HTERT RPE-1 (cell line): ENCODE data around the gene ANKRD36.
"Not testable (repeated sequence)": the region's sequence is repeated elsewhere in the genome, so short reads cannot be mapped to it uniquely, and the experiment has no call there.

Source experiments
- in situ Hi-C: fragments of 300-500 bp; cut with MboI; formaldehyde crosslinking; loops from 4 replicates; pipeline ENCODE4 v1.14.3; 2020; ENCODE audit warnings: low sequenced_read_pairs

The ANKRD36 gene

DNA sequence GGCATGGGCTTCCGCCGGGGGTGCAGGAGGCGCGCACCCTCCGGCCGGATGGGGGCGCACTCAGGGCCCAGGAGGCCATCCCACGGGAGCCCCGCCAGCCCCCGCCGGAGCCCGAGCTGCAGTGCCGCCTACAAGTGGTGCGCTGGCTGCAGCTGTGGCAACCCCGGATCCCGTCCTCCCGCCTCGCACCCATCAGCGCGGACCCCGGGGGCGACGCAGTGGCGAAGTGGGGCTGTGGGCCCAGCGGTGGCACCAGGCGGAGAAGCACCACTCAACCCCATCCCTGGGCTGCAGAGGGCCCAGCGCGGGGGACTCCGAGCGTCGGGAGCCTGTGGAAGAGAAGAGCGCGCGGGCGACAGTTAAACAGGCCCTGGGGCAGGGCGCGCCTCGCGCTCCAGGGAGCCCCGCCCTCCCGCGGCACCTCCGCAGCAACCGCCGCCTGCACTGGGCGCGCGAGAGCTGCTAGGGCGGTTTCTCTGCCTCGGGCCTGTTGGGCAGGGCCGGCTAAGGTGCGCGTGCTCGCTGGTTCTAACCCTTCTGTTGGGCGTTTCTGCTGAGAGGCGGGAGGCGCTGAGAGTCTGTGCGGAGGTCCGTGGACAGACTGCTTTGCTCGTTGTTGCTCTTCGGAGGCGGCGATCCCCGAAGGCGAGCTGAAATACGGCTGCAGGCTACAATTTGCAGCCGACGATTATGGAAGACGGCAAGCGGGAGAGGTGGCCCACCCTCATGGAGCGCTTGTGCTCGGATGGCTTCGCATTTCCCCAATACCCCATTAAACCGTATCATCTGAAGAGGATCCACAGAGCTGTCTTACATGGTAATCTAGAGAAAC, at the start of gene ANKRD36:
ANKRD36 (plus strand) TSS at position 104 of the 832 bp plus-strand sequence; CDS start at position 691, 587 bp downstream.
- in situ Hi-C loops: not testable (repeated sequence)

DNA sequence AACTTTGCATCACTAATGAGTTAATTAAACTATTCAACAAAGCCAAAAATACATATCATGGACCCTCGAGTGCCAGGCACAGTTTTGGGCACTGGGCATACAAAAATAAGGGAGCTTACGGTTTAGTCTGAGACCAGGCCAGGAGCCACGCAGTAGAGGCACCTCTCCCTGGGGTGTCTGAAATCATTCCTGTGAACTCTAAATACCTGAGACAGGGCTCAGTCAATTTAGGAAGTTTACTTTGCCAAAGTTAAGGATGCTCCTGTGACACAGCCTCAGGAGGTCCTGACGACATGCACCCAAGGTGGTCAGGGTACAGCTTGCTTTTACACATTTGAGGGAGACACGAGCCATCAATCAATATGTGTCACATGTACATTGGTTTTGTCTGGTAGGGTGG, 46.9 kb upstream of the ANKRD36 start:
- in situ Hi-C loops: not testable (repeated sequence)

- in situ Hi-C loops: no loop called here
Observed at GRCh38 chr2:97067279-97068004, 45.5 kb upstream of the ANKRD36 start.

GRCh38 chr2:97068074-97068473, 44.9 kb upstream of the ANKRD36 start:
- in situ Hi-C loops: no loop called here

- in situ Hi-C loops: not testable (repeated sequence)
Observed at GRCh38 chr2:97068722-97069121, 44.2 kb upstream of the ANKRD36 start.

GRCh38 chr2:97070915-97071314, 42.0 kb upstream of the ANKRD36 start:
- in situ Hi-C loops: not testable (repeated sequence)

DNA sequence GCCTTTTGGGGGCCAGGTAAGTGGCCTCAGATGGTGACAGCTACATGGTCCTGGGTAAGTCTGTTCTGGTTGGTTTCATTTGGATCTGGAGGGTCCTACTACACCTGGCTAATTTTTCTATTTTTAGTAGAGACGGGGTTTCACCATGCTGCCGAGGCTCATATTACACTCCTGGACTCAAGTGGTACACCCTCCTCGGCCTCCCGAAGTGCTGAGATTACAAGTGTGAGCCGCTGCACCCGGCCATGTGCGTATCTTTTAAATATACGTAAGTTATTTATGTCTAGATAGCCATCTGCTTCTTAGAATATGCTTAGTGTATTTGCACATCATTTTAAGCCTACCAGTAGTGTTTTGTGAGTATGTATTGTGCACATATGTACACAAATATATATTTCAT, 35.7 kb upstream of the ANKRD36 start:
- in situ Hi-C loops: not testable (repeated sequence)

DNA sequence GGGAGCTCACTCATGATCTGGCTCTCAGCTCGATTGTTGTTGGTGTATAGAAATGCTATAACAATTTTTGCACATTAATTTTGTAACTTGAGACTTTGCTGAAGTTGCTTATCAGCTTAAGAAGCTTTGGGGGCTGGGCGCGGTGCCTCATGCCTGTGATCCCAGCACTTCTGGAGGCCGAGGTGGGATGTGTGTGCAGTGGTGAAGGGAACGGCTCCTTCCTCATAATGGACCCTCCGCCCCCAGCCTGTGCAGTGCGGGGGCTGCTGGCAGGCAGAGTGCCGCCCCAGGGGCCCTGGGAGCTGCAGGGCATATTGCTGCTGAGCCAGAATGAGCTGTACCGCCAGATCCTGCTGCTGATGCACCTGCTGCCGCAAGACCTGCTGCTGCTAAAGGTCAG, 32.1 kb upstream of the ANKRD36 start:
- in situ Hi-C loops: not testable (repeated sequence)

DNA sequence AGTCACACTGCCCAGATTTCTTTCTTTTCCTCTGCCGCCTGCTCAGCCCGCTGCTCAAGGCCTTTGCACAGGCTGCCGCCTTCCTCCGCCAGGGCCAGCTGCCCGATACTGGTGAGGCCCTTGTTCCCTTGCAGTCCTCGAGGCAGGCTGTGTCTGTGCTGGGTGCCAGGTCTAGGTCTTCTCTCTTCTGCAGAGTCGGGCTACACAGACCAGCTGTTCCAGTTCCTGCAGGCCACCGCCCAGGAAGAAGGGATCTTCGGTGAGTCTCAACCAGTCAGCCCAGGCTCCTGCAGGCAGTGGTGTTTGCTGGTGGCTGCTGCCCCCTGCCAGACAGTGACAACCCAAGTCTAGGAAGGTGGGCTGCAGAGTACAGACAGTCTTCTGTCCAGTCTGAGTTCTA, 30.7 kb upstream of the ANKRD36 start:
- in situ Hi-C loops: not testable (repeated sequence)

DNA sequence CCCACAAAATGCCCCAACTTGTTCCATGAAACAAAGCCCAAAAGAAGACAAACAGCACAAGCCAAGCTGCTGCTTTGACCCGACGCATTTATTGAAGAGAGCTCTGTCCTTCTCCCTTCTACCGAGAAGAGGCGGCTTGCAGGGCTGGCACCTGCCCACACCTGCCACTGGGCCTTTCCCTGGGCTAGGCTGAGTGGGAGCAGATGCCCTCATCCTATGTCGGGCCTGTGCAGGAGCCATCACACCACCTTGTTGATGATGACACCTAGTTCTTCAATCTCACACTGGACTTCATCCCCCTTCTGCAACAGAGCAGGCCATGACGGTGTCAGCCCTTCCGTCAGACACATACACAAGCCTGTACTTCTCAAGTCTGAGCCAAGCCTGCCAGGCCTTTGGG, 29.4 kb upstream of the ANKRD36 start:
- in situ Hi-C loops: not testable (repeated sequence)

DNA sequence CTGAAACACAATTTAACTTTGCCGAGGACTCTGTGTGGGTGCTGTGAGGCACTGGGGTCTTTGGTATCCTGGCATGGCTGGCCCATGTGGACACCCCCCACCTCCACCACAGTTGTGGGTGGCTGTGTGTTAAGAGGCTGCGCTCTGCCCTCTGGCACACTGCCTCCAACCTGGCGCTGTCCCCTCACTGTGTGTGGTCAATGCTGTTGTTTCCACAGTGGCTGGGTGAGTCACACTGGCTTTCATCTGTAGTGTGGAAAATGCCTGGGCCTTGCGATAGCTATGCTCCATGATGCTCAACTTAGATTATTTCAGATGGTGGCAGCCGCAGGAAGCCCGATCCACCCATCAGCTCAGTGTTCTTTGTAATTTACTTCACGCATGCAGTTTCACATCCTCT, 27.9 kb upstream of the ANKRD36 start:
- in situ Hi-C loops: not testable (repeated sequence)

DNA sequence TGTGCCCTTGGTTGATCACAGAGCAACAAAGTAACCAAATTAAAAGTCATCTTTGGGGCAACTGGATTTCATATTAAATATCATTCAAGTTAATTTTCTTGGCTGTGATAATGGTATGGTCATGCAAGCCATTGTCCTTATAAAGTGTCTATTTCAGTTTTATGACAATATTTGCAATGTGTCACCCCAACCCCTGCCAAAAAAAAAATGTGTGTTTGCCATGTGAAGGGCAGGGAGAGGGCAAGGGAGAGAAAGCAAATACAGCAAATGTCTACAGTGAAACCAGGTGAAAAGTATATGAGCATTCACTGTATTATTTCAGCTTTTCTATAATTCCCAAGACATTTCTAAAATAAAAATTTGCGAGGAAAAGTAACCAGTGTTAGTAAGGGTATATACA, 24.2 kb upstream of the ANKRD36 start:
- in situ Hi-C loops: not testable (repeated sequence)

DNA sequence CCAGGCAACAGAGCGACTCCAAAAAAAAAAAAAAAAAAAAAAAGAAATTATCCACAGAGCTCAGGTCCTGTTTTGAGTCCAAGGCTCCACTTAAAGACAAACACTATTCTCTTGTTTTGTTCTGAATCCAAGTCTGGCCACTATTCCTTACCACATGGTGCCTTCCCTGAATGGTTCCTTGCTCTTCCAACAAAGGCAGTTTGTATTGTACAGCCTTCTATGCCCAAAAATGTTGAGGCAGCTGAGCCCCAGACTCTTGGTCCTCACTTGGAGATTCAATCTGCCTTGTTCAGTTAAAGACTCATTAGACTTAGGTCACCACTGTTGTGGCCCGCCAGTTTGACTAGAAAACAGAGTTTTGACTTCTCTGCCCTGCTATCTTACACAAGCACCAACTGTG, 20.0 kb upstream of the ANKRD36 start:
- in situ Hi-C loops: not testable (repeated sequence)

DNA sequence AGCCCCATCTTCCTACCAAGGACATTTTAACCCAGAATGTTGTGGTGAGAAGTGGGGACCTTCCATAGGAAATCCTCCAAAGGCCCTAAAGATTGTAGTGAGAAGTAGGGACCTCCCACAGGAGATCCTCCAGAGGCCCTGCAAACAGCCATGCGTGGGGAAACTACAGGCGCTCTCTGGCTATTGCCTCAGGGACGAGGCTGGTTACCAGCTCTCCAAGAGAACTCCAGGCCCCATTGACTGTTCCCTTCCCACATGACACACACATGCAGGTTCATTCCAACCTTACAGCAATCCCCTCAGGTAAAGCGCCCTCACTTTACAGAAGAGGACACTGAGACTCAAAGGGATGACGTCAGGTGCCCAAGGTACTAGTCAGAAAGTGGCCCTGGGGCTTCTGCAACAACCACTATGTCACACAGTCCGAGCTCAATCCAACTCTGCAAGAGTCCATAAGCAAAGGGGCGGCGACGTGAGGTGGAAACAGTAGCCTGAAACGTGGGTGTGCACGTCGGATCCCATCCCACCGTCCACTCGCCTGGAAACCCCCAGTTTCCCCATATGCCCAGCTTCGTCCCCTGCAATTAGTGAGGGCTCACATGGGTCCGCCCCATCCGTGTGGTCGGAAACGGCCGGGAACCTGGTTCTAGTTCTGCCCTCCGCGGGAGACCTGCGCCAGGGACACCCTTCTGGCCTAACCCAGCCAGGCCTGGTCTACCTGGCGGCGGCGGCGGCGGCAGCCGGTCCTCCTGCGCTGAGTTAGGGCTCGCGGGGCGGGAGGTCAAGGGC, 18.8 kb upstream of the ANKRD36 start:
- in situ Hi-C loops: not testable (repeated sequence)

GRCh38 chr2:97094772-97095611, 18.0 kb upstream of the ANKRD36 start, which contains the start of gene FAHD2B:
Gene FAHD2B (minus strand): TSS chr2:97094882. CDS start chr2:97091706, 3,176 bp downstream.
- in situ Hi-C loops: not testable (repeated sequence)

- in situ Hi-C loops: no loop called here
Observed at GRCh38 chr2:97095661-97096060, 17.3 kb upstream of the ANKRD36 start.

DNA sequence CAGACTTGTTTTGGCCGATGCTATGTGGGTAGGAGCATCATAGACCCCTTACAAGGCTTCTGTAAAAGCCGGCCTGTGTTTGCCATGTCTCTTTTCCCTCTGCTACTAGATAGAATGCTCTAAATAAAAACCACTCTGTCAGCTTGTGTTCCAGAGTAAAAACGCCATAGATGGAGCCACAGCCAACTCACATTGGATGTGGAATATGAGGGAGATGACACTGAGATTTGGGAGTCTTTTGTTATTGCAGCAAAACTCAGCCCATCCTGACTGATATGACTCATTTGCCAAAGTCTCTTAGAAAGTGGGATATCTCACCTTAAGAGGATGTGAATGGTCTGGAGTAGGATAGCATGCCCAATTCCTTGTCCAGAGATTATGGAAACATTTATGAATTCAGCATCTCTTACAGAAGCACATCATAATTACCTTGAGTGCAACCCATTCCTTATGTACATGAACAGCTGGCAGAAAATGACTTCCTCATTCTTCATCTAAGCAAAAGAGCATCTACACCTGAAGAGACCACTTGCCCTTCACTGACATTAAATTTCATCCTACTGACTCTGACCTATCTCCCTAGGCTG, 14.1 kb upstream of the ANKRD36 start:
- in situ Hi-C loops: not testable (repeated sequence)

DNA sequence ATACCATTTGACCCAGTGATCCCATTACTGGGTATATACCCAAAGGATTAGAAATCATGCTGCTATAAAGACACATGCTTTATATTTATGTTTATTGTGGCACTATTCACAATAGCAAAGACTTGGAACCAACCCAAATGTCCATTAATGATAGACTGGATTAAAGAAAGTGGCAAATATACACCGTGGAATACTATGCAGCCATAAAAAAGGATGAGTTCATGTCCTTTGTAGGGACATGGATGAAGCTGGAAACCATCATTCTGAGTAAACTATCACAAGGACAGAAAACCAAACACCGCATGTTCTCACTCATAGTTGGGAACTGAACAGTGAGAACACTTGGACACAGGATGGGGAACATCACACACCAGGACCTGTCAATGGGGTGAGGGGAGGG, 6.1 kb upstream of the ANKRD36 start:
- in situ Hi-C loops: not testable (repeated sequence)

GRCh38 chr2:97111246-97111645, 1.7 kb upstream of the ANKRD36 start:
- in situ Hi-C loops: not testable (repeated sequence)
